ENCODE measurements around the gene PSME3IP1. TPM values are rescaled to one million over a fixed set of nuclear protein-coding genes. Genes with fewer than 3 reads are reported as not detected.

PSME3IP1 gene
- total and polyA plus RNA-seq, 12 donors: 49.6 to 66.8 (median 61.4) TPM

- Histone ChIP-seq H3K27ac (peak overlapping the region in 3 of 10 donors; percentile 2 to 66 (median 26)), H3K4me1 (peaks cover 0 to 28% (median 20%) of the 10 kb centered on the region in 9 donors), H3K27me3 (no peaks in the 10 kb centered on the region), H3K36me3 (peaks cover 0 to 94% (median 43%) of the 10 kb centered on the region in 9 donors), H3K4me3 (no peak overlapping the region), H3K9me3 (no peaks in the 10 kb centered on the region)
- intact Hi-C loops (cut with DNase I): loop anchor here in 8 of 10 donors (2.0 to 10.0 kb wide), 8 partner anchors 75 to 303 kb away; partner anchors contain the start of genes SLC12A3 (in 2 of the 8) and CPNE2 (in 1 of the 8)
- TF ChIP-seq CTCF (IDR thresholded peaks at IDR 0.05): no peak
- 60 to 66% methylated on average over 3 of the region's 3 CpGs for whole genome bisulfite sequencing, 2 donors
- DNase-seq (no peak), ATAC-seq (peak in 1 of 8 donors; percentile 50)
These were observed 18.3 kb downstream of the PSME3IP1 start for GRCh38 chr16:57167538-57167937.

DNA sequence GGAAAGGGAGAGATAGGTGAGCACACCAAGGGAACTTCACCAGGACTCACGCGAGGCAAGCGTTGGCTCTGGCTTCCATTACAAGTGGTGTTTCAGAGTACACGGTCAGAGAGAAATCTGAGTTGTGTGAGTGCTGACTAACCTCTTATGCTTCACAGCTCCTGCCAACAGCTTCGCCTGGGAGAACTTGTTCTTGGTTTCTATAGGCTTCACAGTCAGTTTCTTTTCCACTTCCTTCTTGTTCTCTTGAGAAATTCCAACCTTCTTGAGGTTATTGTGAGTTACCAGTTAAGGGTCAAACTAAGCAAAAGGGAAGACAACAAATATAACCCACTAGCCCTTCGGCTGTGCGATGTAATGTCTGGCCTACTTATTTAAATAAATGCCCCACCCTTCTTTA, 18.9 kb downstream of the PSME3IP1 start:
- H3K4me1 ChIP-seq: peaks cover 0 to 28% (median 20%) of the 10 kb centered on the region in 9 donors
- no peaks in the 10 kb centered on the region for H3K9me3 ChIP-seq
- intact Hi-C loops (cut with DNase I): loop anchor here in 8 of 10 donors (2.0 to 10.0 kb wide), 8 partner anchors 74 to 302 kb away; partner anchors contain the start of genes SLC12A3 (in 2 of the 8) and CPNE2 (in 1 of the 8)
- 50 to 59% methylated on average over 7 of the region's 7 CpGs for WGBS, 2 donors
- no peak overlapping the region for H3K4me3 ChIP-seq
- peaks cover 0 to 94% (median 43%) of the 10 kb centered on the region in 9 donors for H3K36me3 ChIP-seq
- H3K27ac ChIP-seq: peak overlapping the region in 4 of 10 donors; percentile 2 to 66 (median 24)
- TF ChIP-seq CTCF (IDR thresholded peaks at IDR 0.05): no peak
- H3K27me3 ChIP-seq: no peaks in the 10 kb centered on the region
- ATAC-seq: peak; percentile 66 to 94 (median 82)
- DNase-seq: no peak

- no peak for TF ChIP-seq CTCF (IDR thresholded peaks at IDR 0.05)
- ATAC-seq (peak in 4 of 8 donors; percentile 6 to 18 (median 10)), DNase-seq (no peak)
- Histone ChIP-seq H3K36me3 (peaks cover 0 to 94% (median 38%) of the 10 kb centered on the region in 9 donors), H3K9me3 (no peaks in the 10 kb centered on the region), H3K27ac (peak overlapping the region in 4 of 10 donors; percentile 2 to 66 (median 24)), H3K4me3 (no peak overlapping the region), H3K27me3 (no peaks in the 10 kb centered on the region), H3K4me1 (peaks cover 0 to 28% (median 20%) of the 10 kb centered on the region in 9 donors)
- intact Hi-C loops (cut with DNase I): loop anchor here in 8 of 10 donors (2.0 to 10.0 kb wide), 8 partner anchors 74 to 302 kb away; partner anchors contain the start of genes SLC12A3 (in 2 of the 8) and CPNE2 (in 1 of the 8)
These were observed 19.4 kb downstream of the PSME3IP1 start for GRCh38 chr16:57166451-57166850.

- no peaks in the 10 kb centered on the region for H3K27me3 ChIP-seq
- no peak for ATAC-seq
- no peak overlapping the region for H3K4me3 ChIP-seq
- H3K4me1 ChIP-seq: peaks cover 0 to 30% (median 20%) of the 10 kb centered on the region in 9 donors
- intact Hi-C loops (cut with DNase I): loop anchor here in 8 of 10 donors (2.0 to 10.0 kb wide), 8 partner anchors 73 to 301 kb away; partner anchors contain the start of genes SLC12A3 (in 2 of the 8) and CPNE2 (in 1 of the 8)
- H3K9me3 ChIP-seq: no peaks in the 10 kb centered on the region
- no peak for DNase-seq
- peak overlapping the region in 1 of 10 donors; percentile 66 for H3K27ac ChIP-seq
- H3K36me3 ChIP-seq: peaks cover 0 to 94% (median 33%) of the 10 kb centered on the region in 9 donors
- no peak for TF ChIP-seq CTCF (IDR thresholded peaks at IDR 0.05)
- WGBS, 2 donors: 92 to 99% methylated on average over 3 of the region's 3 CpGs
These were observed 19.9 kb downstream of the PSME3IP1 start for GRCh38 chr16:57165938-57166337.
